Activated naive CD8-positive, alpha-beta T cell treated with anti-CD3 and anti-CD28 coated beads, Interleukin-2, amount 50 U/mL, for 24 hours (primary cell): ENCODE results near the gene LRMDA.

Experiments
- ATAC-seq: fragments of 150-1000 bp; cut with Tn5 transposase; one replicate; pipeline ENCODE4 v1.10.0; 2021
- DNase-seq: peaks from one replicate; pipeline ENCODE4 v3.0.0; 2021
- H3K27ac Mint-ChIP-seq: one replicate; pipeline ENCODE4 v1.8.0; 2021; ENCODE audit warnings: mild to moderate bottlenecking, mixed read lengths
- H3K27me3 Mint-ChIP-seq: one replicate; pipeline ENCODE4 v1.8.0; 2021; ENCODE audit warnings: mixed read lengths
- H3K36me3 Mint-ChIP-seq: one replicate; pipeline ENCODE4 v1.8.0; 2021; ENCODE audit warnings: low read depth, mixed read lengths
- H3K4me1 Mint-ChIP-seq: one replicate; pipeline ENCODE4 v1.8.0; 2021; ENCODE audit warnings: mixed read lengths
- H3K4me3 Mint-ChIP-seq: one replicate; pipeline ENCODE4 v1.8.0; 2021; ENCODE audit warnings: mild to moderate bottlenecking, moderate library complexity, mixed read lengths
- H3K9me3 Mint-ChIP-seq: one replicate; pipeline ENCODE4 v1.8.0; 2021; ENCODE audit warnings: mixed read lengths

Gene LRMDA

DNA sequence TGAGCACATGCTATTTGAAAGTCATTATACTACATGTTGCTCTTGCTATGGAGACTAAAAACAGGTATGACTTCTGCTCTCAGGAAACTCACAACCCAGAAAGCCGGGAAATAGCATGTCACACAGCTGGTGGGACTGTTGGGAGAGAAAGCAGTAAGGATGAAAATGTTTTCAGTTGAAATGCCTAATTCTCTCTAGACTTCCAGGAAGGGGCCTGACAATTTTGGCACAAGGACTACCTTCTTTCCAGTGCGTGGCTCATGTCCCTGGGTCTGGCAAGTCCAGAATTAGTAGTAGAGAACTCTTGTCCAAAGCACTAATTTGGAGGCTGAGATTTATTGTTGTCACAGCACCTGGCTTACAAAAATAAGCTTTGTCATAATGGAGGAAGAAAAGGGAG lies 567.6 kb downstream of the LRMDA start:
- H3K4me3 Mint-ChIP-seq, result no peak overlapping the region
- DNase-seq (no peak), ATAC-seq (no peak)
- H3K4me1 Mint-ChIP-seq, result no peaks in the 10 kb centered on the region
- H3K27me3 Mint-ChIP-seq, result no peaks in the 10 kb centered on the region
- no peak overlapping the region for H3K27ac Mint-ChIP-seq
- no peaks in the 10 kb centered on the region for H3K36me3 Mint-ChIP-seq
- no peaks in the 10 kb centered on the region for H3K9me3 Mint-ChIP-seq

DNA sequence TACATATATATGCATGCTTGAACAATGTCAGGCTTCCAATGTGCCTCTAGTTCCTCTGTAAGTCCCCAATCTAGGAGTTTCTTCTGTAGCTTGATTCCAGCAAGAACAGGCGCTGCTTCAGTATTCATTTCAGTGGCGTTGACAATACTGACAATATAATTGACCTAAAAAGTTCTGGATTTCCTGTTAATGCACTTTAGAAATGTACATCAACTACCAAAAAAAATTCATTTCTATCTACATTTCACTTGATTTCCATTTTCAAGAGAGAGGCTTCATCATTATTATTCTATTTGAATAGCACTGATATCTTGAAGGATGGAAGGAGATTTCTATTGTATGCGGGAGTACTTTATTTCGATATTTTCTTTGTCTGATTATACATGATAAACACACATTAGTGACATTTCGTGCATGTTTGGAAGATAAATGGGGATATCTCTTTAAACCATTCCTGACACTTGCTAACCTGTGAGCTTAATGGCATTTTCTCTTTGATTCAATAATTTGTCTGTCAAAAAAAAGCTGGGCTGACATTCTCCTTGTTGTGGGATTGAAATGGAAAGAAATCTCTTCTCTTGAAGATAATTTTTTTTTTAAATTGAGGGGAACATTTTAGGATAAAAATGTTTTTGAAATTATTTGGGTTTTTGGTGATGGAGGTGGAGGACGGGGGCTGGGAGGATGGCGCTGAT lies 568.2 kb downstream of the LRMDA start:
- DNase-seq (no peak), ATAC-seq (no peak)
- Mint-ChIP-seq H3K9me3 (no peaks in the 10 kb centered on the region), H3K36me3 (no peaks in the 10 kb centered on the region), H3K4me1 (no peaks in the 10 kb centered on the region), H3K27ac (no peak overlapping the region), H3K4me3 (no peak overlapping the region), H3K27me3 (no peaks in the 10 kb centered on the region)

DNA sequence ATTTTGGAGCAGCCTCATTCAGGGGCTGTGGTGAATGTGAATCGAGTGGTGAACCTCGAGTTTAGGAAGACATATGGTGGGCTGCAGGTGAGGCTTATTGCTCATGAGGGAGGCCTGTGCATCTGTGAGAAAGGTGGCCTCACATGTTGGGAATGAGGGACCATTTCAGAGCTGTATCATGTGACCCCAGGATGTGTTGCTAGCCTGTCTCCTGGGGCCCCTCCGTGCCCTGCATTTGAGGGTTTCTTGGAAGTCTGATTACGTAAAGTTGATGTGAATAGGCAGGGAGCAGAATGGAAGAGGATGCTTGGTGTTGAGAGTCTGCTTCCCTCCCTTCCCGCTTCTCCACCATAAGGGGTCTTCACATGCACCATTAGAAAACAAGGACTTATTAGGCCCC lies 569.1 kb downstream of the LRMDA start:
- Mint-ChIP-seq H3K27ac (no peak overlapping the region), H3K9me3 (no peaks in the 10 kb centered on the region), H3K4me1 (no peaks in the 10 kb centered on the region)

DNA sequence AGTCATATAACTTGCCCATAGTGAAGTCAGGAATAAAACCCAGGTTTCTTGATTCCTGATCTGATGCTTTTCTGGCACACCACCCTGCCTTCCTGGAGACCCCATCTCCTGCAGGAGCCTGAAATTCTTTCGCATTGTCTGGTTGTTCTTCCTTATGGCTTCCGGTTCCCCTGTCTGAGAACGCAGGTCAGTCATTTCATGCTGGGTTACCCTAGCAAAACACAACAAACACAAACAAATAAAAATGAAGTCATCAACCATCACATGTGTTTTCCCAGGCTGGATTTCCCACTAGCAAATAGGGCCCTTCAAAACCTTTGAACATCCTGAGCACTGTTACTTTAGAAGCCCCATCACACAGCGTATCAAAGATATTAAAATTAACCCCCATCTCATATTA lies 569.6 kb downstream of the LRMDA start:
- Mint-ChIP-seq H3K4me3 (no peak overlapping the region), H3K4me1 (no peaks in the 10 kb centered on the region), H3K27ac (no peak overlapping the region), H3K27me3 (no peaks in the 10 kb centered on the region), H3K36me3 (no peaks in the 10 kb centered on the region), H3K9me3 (no peaks in the 10 kb centered on the region)
- ATAC-seq (no peak), DNase-seq (no peak)

More for the DNA sequence above, 569.1 kb downstream of the LRMDA start:
- Mint-ChIP-seq H3K36me3 (no peaks in the 10 kb centered on the region), H3K27me3 (no peaks in the 10 kb centered on the region), H3K4me3 (no peak overlapping the region)
- DNase-seq (no peak), ATAC-seq (no peak)

DNA sequence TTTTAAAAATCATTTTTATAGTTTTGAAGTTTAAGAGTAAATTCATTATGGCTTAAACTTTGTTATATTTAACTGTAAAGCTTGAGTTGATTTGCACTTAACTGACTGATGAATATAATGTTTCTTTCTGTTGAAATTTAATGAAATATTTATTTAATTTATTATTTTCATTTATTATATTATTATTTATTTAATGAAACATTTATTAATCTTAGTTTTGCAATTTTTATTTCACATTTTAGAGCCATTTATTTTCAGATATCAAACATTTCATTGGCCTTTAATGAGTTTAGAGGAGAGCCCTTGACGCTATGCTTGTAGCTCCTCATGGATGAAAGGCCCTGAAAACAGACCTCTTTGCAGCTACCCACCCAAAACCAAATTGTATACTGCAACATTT lies 570.0 kb downstream of the LRMDA start:
- no peaks in the 10 kb centered on the region for H3K4me1 Mint-ChIP-seq
- H3K36me3 Mint-ChIP-seq, result no peaks in the 10 kb centered on the region
- DNase-seq, result no peak
- H3K27ac Mint-ChIP-seq, result no peak overlapping the region
- no peaks in the 10 kb centered on the region for H3K27me3 Mint-ChIP-seq
- no peak overlapping the region for H3K4me3 Mint-ChIP-seq
- no peak for ATAC-seq
- no peaks in the 10 kb centered on the region for H3K9me3 Mint-ChIP-seq

DNA sequence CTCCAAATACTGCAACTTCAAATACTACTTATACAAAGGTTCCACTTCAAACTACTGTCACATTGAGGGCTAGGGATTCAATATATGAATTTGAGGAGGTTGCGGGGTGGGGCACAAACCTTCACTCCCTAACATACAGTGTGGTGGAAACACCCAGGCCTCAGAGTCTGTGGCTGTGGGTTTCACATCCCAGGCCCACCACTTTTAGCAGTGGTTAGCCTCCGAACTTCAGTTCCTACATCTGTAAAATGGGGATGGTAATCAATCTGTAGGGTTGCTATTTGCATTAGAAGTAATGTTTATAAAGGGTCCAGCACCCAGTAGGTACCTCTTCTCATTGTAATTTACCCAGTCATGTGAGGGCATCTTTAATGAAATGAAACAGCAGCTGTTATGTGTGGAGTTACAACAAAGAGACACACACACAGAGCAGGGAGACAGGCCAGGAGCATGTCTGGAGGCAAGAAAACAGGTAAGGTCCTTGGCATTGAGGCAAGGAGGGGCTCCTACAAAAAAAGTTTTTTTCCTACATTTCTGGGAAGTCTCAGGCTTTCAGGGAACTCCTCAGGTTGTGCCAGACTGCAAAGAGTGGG lies 570.9 kb downstream of the LRMDA start:
- DNase-seq, result no peak

DNA sequence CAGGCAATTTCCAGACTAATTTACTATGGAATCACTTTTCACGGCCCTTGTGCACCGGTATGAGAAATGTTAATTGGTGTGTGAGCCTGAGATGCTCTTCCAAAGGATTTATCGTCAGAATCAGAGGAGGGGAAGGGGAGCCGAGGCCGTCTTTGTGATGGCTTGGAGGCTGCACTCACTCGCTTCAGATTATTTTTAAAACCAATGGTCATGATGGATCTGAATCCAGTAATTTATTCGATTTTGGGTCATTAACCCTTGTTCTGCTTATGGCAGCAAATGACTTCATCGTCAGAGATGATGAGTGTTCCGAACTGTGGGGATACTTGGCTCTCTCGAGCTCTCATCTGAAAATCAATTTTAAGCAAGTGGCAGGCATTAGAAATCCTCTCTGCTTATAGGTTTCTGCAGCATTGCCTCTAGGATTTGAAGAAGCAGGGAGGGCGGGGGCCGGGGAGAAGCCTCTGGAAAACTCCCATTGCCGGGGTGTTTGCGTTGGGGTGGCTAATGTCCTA lies 576.3 kb downstream of the LRMDA start:
- no peak overlapping the region for H3K4me3 Mint-ChIP-seq
- H3K36me3 Mint-ChIP-seq, result no peaks in the 10 kb centered on the region
- H3K9me3 Mint-ChIP-seq, result no peaks in the 10 kb centered on the region
- H3K27ac Mint-ChIP-seq, result no peak overlapping the region
- ATAC-seq (no peak), DNase-seq (no peak)
- H3K4me1 Mint-ChIP-seq, result no peaks in the 10 kb centered on the region
- peaks cover 2% of the 10 kb centered on the region for H3K27me3 Mint-ChIP-seq

More for the DNA sequence above, 570.9 kb downstream of the LRMDA start:
- no peak for ATAC-seq
- Mint-ChIP-seq H3K27me3 (no peaks in the 10 kb centered on the region), H3K9me3 (no peaks in the 10 kb centered on the region), H3K36me3 (no peaks in the 10 kb centered on the region), H3K4me1 (no peaks in the 10 kb centered on the region), H3K27ac (no peak overlapping the region), H3K4me3 (no peak overlapping the region)

DNA sequence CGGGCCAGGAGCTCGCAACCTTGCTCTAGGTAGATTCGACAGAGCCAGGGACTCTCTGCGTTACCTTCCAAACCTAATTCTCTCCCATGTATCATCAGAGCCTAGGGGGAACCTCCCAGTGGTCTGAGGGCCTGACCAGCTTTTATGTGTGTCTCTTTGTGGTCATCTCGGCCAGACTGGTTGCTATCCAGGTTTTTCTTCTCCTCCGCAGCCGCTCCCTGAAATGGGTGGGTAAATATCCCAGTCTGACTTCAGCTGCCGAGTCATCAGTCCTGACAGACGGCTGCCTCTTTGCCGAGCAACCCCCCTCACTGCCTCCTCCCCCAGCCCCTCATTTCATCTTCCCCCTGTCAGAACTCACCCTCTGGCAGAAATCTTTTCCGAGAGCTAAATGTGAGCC lies 578.1 kb downstream of the LRMDA start:
- Mint-ChIP-seq H3K4me1 (no peaks in the 10 kb centered on the region), H3K27ac (no peak overlapping the region), H3K9me3 (no peaks in the 10 kb centered on the region), H3K36me3 (no peaks in the 10 kb centered on the region), H3K27me3 (peaks cover 2% of the 10 kb centered on the region), H3K4me3 (no peak overlapping the region)
- DNase-seq (no peak), ATAC-seq (no peak)

DNA sequence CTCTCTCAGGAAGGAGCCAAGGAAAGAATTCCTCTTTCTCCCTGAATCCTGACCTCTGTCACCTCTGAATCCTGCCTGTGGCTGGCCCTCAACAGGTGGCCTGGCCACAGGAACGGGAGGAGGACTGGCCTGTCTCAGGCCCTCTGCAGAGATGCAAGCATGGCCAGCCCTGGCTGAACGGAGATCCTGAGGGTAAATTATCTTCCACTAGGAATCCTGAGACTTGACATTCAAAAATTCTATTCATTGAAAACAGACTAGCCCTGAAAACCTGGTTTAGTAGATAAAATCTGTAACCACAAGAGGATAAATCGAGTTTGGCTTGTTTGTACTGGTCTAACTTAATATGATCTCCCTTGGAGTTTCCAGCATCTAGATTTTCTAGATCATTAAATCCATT lies 579.3 kb downstream of the LRMDA start:
- Mint-ChIP-seq H3K27ac (no peak overlapping the region), H3K4me1 (no peaks in the 10 kb centered on the region), H3K36me3 (no peaks in the 10 kb centered on the region), H3K9me3 (no peaks in the 10 kb centered on the region), H3K4me3 (no peak overlapping the region), H3K27me3 (peaks cover 2% of the 10 kb centered on the region)
- DNase-seq (no peak), ATAC-seq (no peak)

DNA sequence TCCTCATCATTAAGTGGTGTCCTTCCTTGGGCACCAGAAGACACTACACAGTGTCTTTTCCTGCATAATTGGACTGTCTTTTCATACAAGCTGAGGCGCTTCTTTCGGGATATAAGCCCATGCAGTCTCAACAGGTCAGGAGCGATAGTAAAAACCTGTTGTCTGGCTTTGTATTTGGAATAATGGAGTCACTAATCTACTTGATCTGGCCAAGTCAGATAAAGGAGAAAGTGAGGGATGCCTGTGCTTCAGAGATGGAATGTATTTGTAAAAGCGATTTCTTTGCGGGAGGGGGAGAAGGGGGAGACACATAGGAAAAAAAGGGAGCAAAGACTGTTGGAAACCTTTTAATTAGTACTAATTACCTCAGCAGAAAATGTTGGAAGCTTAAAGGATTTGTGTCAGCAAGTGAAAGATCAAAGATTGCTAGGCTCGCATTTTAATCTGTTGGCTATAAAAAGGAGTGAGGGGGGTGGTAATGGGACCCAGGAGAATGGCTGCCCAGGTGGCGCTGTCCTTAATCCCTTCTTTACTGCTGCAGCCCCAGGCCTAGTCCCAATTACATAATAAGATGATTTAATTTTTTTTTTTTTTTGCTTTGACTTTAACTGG lies 581.4 kb downstream of the LRMDA start:
- no peaks in the 10 kb centered on the region for H3K9me3 Mint-ChIP-seq
- ATAC-seq, result no peak
- no peaks in the 10 kb centered on the region for H3K36me3 Mint-ChIP-seq
- no peak overlapping the region for H3K27ac Mint-ChIP-seq
- H3K4me3 Mint-ChIP-seq, result no peak overlapping the region
- H3K27me3 Mint-ChIP-seq, result peaks cover 2% of the 10 kb centered on the region
- DNase-seq, result no peak
- no peaks in the 10 kb centered on the region for H3K4me1 Mint-ChIP-seq

DNA sequence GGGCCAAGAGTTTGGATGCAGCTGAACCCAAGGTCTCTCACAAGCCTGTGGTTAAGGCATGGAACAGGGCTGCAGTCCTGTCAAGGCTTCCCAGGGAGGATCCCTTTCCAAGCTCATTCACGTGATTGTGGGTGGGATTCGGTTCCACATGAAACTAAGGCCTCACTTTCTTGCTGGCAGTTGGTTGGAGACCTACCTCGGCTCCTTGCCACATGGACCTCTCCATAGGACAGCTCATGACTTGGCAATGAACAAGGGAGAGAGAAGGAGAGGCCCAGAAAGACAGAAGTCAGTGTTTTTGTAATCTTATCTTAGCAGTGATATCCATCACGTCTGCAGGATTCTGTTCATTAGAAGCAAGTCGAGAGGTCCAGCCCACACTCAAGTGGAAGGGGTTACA lies 583.8 kb downstream of the LRMDA start:
- H3K9me3 Mint-ChIP-seq, result no peaks in the 10 kb centered on the region
- DNase-seq (no peak), ATAC-seq (no peak)
- H3K27me3 Mint-ChIP-seq, result peaks cover 2% of the 10 kb centered on the region
- H3K4me3 Mint-ChIP-seq, result no peak overlapping the region
- no peaks in the 10 kb centered on the region for H3K36me3 Mint-ChIP-seq
- H3K27ac Mint-ChIP-seq, result no peak overlapping the region
- no peaks in the 10 kb centered on the region for H3K4me1 Mint-ChIP-seq

DNA sequence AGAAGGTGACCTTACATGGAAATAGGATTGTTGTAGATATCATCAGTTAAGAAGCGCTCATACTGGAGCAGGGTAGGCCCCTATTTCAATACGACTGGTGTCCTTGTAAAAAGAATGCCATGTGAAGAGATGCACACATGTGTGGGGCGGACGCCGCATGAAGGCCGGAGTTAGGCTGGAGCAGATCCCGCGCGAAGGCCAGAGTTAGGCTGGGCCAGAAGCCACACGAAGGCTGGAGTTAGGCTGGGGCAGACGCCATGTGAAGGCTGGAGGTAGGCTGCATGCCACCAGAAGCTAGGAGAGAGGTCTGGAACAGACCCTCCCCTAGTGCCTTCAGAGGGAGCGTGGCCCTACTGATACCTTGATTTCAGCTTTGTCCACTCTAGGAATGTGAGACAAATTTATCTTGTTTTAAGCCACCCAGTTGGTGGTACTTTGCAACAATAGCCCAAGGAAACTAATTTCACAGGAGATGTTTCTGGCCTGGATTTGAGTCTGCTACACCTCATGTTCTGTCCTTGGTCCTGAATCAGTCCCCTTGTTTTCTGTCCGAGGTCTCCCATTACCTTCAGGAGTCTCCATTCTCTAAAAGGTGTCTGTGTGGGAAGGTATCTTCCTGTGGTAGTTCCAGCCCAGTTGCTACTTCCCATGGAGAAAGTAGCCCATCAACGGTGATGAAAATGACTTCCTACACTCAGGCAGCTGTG lies 585.8 kb downstream of the LRMDA start:
- no peak for ATAC-seq
- Mint-ChIP-seq H3K27me3 (peaks cover 2% of the 10 kb centered on the region), H3K9me3 (no peaks in the 10 kb centered on the region)

DNA sequence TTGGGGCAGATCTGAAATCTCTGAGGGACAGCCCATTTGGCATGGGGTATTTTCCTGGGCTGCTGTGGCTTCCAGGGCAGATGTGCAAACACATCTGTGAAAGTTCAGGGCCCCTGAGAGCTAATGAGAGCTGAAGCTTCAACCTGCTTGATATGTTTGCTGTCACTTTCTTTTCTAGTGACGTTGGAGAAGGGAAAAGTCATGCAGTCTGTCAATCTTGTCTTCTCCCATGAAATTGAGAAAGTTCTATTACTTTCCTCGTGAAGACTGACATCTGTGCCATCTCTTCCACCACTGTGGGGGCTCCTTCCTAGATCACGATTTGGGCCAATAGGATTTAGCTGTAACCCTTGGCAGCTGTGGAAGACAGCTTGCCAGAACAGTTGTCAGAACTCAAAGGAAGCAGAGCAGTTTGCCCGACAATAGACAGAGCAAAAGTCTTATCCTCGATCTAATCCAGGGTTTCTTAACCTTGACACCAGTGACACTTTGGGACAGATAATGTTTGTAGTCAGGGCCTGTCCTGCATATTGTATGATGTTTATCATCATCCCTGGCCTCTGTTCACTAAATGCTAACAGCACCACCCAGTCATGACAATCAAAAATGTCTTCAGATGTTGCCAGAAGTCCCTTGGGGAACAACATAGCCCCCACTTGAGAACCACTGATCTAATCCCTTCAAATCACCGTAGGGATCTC lies 586.5 kb downstream of the LRMDA start:
- no peak for DNase-seq
- no peaks in the 10 kb centered on the region for H3K36me3 Mint-ChIP-seq
- no peak for ATAC-seq
- H3K27ac Mint-ChIP-seq, result no peak overlapping the region
- no peaks in the 10 kb centered on the region for H3K9me3 Mint-ChIP-seq
- H3K4me1 Mint-ChIP-seq, result no peaks in the 10 kb centered on the region
- H3K27me3 Mint-ChIP-seq, result peaks cover 2% of the 10 kb centered on the region
- H3K4me3 Mint-ChIP-seq, result no peak overlapping the region

More for the DNA sequence above, 585.8 kb downstream of the LRMDA start:
- DNase-seq, result no peak
- no peak overlapping the region for H3K27ac Mint-ChIP-seq
- no peak overlapping the region for H3K4me3 Mint-ChIP-seq
- no peaks in the 10 kb centered on the region for H3K36me3 Mint-ChIP-seq
- H3K4me1 Mint-ChIP-seq, result no peaks in the 10 kb centered on the region

DNA sequence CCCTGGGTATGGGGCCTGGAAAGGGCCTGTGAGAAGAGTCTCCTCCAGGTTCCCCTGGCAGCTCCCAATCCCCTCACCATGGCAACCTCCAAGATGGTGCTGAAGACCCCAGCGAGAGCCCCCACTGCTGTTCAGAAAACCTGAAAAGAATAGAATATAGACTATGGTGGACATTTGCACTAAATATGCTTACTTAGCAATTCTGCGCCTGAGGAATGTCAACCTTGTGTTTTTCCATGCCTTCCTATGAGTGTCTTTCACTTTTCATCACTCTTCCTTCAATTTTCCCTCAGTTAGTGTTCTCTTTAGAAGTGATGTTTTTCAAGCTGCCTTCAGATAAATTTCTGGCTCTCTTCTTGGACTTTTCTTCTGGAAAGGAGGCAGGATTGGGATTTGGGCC lies 589.2 kb downstream of the LRMDA start:
- no peaks in the 10 kb centered on the region for H3K9me3 Mint-ChIP-seq
- no peaks in the 10 kb centered on the region for H3K4me1 Mint-ChIP-seq
- no peaks in the 10 kb centered on the region for H3K36me3 Mint-ChIP-seq
- H3K27ac Mint-ChIP-seq, result no peak overlapping the region
- H3K27me3 Mint-ChIP-seq, result peaks cover 2% of the 10 kb centered on the region
- no peak overlapping the region for H3K4me3 Mint-ChIP-seq
- DNase-seq (no peak), ATAC-seq (no peak)
